ENCODE measurements around the gene TRAK1. TPM values are rescaled to one million over a fixed set of nuclear protein-coding genes. Genes with fewer than 3 reads are reported as not detected.

The TRAK1 gene
- total RNA-seq, 1 donor from 2014 or later = 37.5 TPM

GRCh38 chr3:42123012-42123581 is 31.9 kb downstream of the TRAK1 start:
- Histone ChIP-seq H3K4me1 (peaks cover 0 to 17% of the 10 kb centered on the region in 2 donors), H3K4me3 (no peak overlapping the region), H3K27ac (no peak overlapping the region), H3K27me3 (no peaks in the 10 kb centered on the region), H3K36me3 (peaks cover 3 to 16% of the 10 kb centered on the region in 2 donors), H3K9me3 (no peaks in the 10 kb centered on the region)
- no peak for DNase-seq (ENCODE audit: low spot score in 2 of 2)
- intact Hi-C loops (cut with DNase I) = no loop called here
- TF ChIP-seq CTCF (IDR thresholded peaks at IDR 0.05) = no peak

- Histone ChIP-seq H3K36me3 (peaks cover 3 to 16% of the 10 kb centered on the region in 2 donors), H3K4me3 (no peak overlapping the region), H3K4me1 (peaks cover 0 to 11% of the 10 kb centered on the region in 2 donors), H3K9me3 (no peaks in the 10 kb centered on the region), H3K27ac (no peak overlapping the region), H3K27me3 (no peaks in the 10 kb centered on the region)
- DNase-seq (ENCODE audit: low spot score in 2 of 2) = no peak
- TF ChIP-seq CTCF (IDR thresholded peaks at IDR 0.05) = no peak
- intact Hi-C loops (cut with DNase I) = no loop called here
Observed at GRCh38 chr3:42123824-42124658, 32.9 kb downstream of the TRAK1 start.

- no peaks in the 10 kb centered on the region for H3K27me3 ChIP-seq
- TF ChIP-seq CTCF (IDR thresholded peaks at IDR 0.05) = no peak
- no peak for DNase-seq (ENCODE audit: low spot score in 2 of 2)
- no peaks in the 10 kb centered on the region for H3K4me1 ChIP-seq
- intact Hi-C loops (cut with DNase I) = no loop called here
- H3K4me3 ChIP-seq = no peak overlapping the region
- H3K27ac ChIP-seq = no peak overlapping the region
- no peaks in the 10 kb centered on the region for H3K9me3 ChIP-seq
- H3K36me3 ChIP-seq = peaks cover 3 to 24% of the 10 kb centered on the region in 2 donors
Observed at GRCh38 chr3:42127226-42127625, 36.1 kb downstream of the TRAK1 start.

GRCh38 chr3:42128526-42128925 is 37.4 kb downstream of the TRAK1 start:
- no peak for TF ChIP-seq CTCF (IDR thresholded peaks at IDR 0.05)
- DNase-seq (ENCODE audit: low spot score in 2 of 2) = no peak
- Histone ChIP-seq H3K4me3 (no peak overlapping the region), H3K36me3 (peaks cover 3 to 24% of the 10 kb centered on the region in 2 donors), H3K27ac (no peak overlapping the region), H3K27me3 (no peaks in the 10 kb centered on the region), H3K9me3 (no peaks in the 10 kb centered on the region), H3K4me1 (no peaks in the 10 kb centered on the region)
- intact Hi-C loops (cut with DNase I) = no loop called here

GRCh38 chr3:42129014-42129953 is 38.1 kb downstream of the TRAK1 start:
- H3K27ac ChIP-seq = no peak overlapping the region
- no peak for DNase-seq (ENCODE audit: low spot score in 2 of 2)
- no peaks in the 10 kb centered on the region for H3K9me3 ChIP-seq
- no peak overlapping the region for H3K4me3 ChIP-seq
- no peaks in the 10 kb centered on the region for H3K4me1 ChIP-seq
- intact Hi-C loops (cut with DNase I) = no loop called here
- H3K27me3 ChIP-seq = no peaks in the 10 kb centered on the region
- TF ChIP-seq CTCF (IDR thresholded peaks at IDR 0.05) = no peak
- peaks cover 3 to 24% of the 10 kb centered on the region in 2 donors for H3K36me3 ChIP-seq

Data from ascending aorta (tissue), 2 donors.